ENCODE data around the gene CSTF3.

The CSTF3 gene

GRCh38 chr11:33161120-33162005 is at the start of gene CSTF3:
TSS of gene CSTF3 (minus strand) at chr11:33161480. CDS start at chr11:33161325, 155 bp downstream.
- peaks cover 13% of the 10 kb centered on the region for H3K4me1 ChIP-seq (ENCODE audit: insufficient read depth, low read length)
- H3K27me3 ChIP-seq (ENCODE audit: insufficient read depth, low read length) = no peaks in the 10 kb centered on the region
- H2AFZ ChIP-seq (ENCODE audit: low read depth, low read length) = peak within 1 kb of the TSS; percentile 94
- H3K9me3 ChIP-seq (ENCODE audit: low read length) = peaks cover 2% of the 10 kb centered on the region
- peaks cover 9% of the 10 kb centered on the region for H3K36me3 ChIP-seq (ENCODE audit: insufficient read depth, low read length)
- H3K4me3 ChIP-seq (ENCODE audit: low read length) = peak within 1 kb of the TSS; percentile 87

- Histone ChIP-seq H3K9me3 (ENCODE audit: low read length) (no peaks in the 10 kb centered on the region), H3K4me3 (ENCODE audit: low read length) (no peak overlapping the region), H3K27me3 (ENCODE audit: insufficient read depth, low read length) (no peaks in the 10 kb centered on the region), H3K36me3 (ENCODE audit: insufficient read depth, low read length) (no peaks in the 10 kb centered on the region), H2AFZ (ENCODE audit: low read depth, low read length) (no peak overlapping the region), H3K4me1 (ENCODE audit: insufficient read depth, low read length) (peaks cover 2% of the 10 kb centered on the region)
Measured at GRCh38 chr11:33208150-33208549, 46.9 kb upstream of the CSTF3 start.

GRCh38 chr11:33207408-33207985 is 46.2 kb upstream of the CSTF3 start:
- Histone ChIP-seq H3K36me3 (ENCODE audit: insufficient read depth, low read length) (no peaks in the 10 kb centered on the region), H3K4me3 (ENCODE audit: low read length) (no peak overlapping the region), H3K9me3 (ENCODE audit: low read length) (no peaks in the 10 kb centered on the region), H2AFZ (ENCODE audit: low read depth, low read length) (no peak overlapping the region), H3K4me1 (ENCODE audit: insufficient read depth, low read length) (peaks cover 2% of the 10 kb centered on the region), H3K27me3 (ENCODE audit: insufficient read depth, low read length) (no peaks in the 10 kb centered on the region)

GRCh38 chr11:33197915-33198727 is 36.8 kb upstream of the CSTF3 start:
- no peaks in the 10 kb centered on the region for H3K27me3 ChIP-seq (ENCODE audit: insufficient read depth, low read length)
- H3K9me3 ChIP-seq (ENCODE audit: low read length) = no peaks in the 10 kb centered on the region
- no peak overlapping the region for H2AFZ ChIP-seq (ENCODE audit: low read depth, low read length)
- no peaks in the 10 kb centered on the region for H3K36me3 ChIP-seq (ENCODE audit: insufficient read depth, low read length)
- H3K4me3 ChIP-seq (ENCODE audit: low read length) = no peak overlapping the region
- peaks cover 12% of the 10 kb centered on the region for H3K4me1 ChIP-seq (ENCODE audit: insufficient read depth, low read length)

- Histone ChIP-seq H3K4me1 (ENCODE audit: insufficient read depth, low read length) (peaks cover 12% of the 10 kb centered on the region), H3K4me3 (ENCODE audit: low read length) (no peak overlapping the region), H3K36me3 (ENCODE audit: insufficient read depth, low read length) (no peaks in the 10 kb centered on the region), H2AFZ (ENCODE audit: low read depth, low read length) (peak overlapping the region; percentile 77), H3K27me3 (ENCODE audit: insufficient read depth, low read length) (no peaks in the 10 kb centered on the region), H3K9me3 (ENCODE audit: low read length) (no peaks in the 10 kb centered on the region)
Measured at GRCh38 chr11:33195462-33196173, 34.3 kb upstream of the CSTF3 start.

GRCh38 chr11:33194455-33194854 is 33.2 kb upstream of the CSTF3 start:
- Histone ChIP-seq H2AFZ (ENCODE audit: low read depth, low read length) (no peak overlapping the region), H3K4me1 (ENCODE audit: insufficient read depth, low read length) (peaks cover 12% of the 10 kb centered on the region), H3K9me3 (ENCODE audit: low read length) (no peaks in the 10 kb centered on the region), H3K4me3 (ENCODE audit: low read length) (no peak overlapping the region), H3K27me3 (ENCODE audit: insufficient read depth, low read length) (no peaks in the 10 kb centered on the region), H3K36me3 (ENCODE audit: insufficient read depth, low read length) (no peaks in the 10 kb centered on the region)

- H3K27me3 ChIP-seq (ENCODE audit: insufficient read depth, low read length) = no peaks in the 10 kb centered on the region
- H2AFZ ChIP-seq (ENCODE audit: low read depth, low read length) = no peak overlapping the region
- H3K36me3 ChIP-seq (ENCODE audit: insufficient read depth, low read length) = no peaks in the 10 kb centered on the region
- peaks cover 18% of the 10 kb centered on the region for H3K4me1 ChIP-seq (ENCODE audit: insufficient read depth, low read length)
- H3K9me3 ChIP-seq (ENCODE audit: low read length) = no peaks in the 10 kb centered on the region
- no peak overlapping the region for H3K4me3 ChIP-seq (ENCODE audit: low read length)
Measured at GRCh38 chr11:33191467-33191866, 30.2 kb upstream of the CSTF3 start.

- H3K4me3 ChIP-seq (ENCODE audit: low read length) = no peak overlapping the region
- peaks cover 6% of the 10 kb centered on the region for H3K4me1 ChIP-seq (ENCODE audit: insufficient read depth, low read length)
Measured at GRCh38 chr11:33187998-33188722, 26.9 kb upstream of the CSTF3 start.

GRCh38 chr11:33185756-33186155 is 24.5 kb upstream of the CSTF3 start:
- no peaks in the 10 kb centered on the region for H3K36me3 ChIP-seq (ENCODE audit: insufficient read depth, low read length)
- no peaks in the 10 kb centered on the region for H3K9me3 ChIP-seq (ENCODE audit: low read length)
- H3K27me3 ChIP-seq (ENCODE audit: insufficient read depth, low read length) = no peaks in the 10 kb centered on the region
- H2AFZ ChIP-seq (ENCODE audit: low read depth, low read length) = no peak overlapping the region
- peaks cover 6% of the 10 kb centered on the region for H3K4me1 ChIP-seq (ENCODE audit: insufficient read depth, low read length)
- H3K4me3 ChIP-seq (ENCODE audit: low read length) = no peak overlapping the region

More at GRCh38 chr11:33187998-33188722, 26.9 kb upstream of the CSTF3 start:
- H3K27me3 ChIP-seq (ENCODE audit: insufficient read depth, low read length) = no peaks in the 10 kb centered on the region
- H2AFZ ChIP-seq (ENCODE audit: low read depth, low read length) = peak overlapping the region; percentile 18
- H3K9me3 ChIP-seq (ENCODE audit: low read length) = no peaks in the 10 kb centered on the region
- no peaks in the 10 kb centered on the region for H3K36me3 ChIP-seq (ENCODE audit: insufficient read depth, low read length)

- H3K36me3 ChIP-seq (ENCODE audit: insufficient read depth, low read length) = no peaks in the 10 kb centered on the region
- no peak overlapping the region for H3K4me3 ChIP-seq (ENCODE audit: low read length)
- no peaks in the 10 kb centered on the region for H3K27me3 ChIP-seq (ENCODE audit: insufficient read depth, low read length)
- H2AFZ ChIP-seq (ENCODE audit: low read depth, low read length) = no peak overlapping the region
- H3K4me1 ChIP-seq (ENCODE audit: insufficient read depth, low read length) = no peaks in the 10 kb centered on the region
- H3K9me3 ChIP-seq (ENCODE audit: low read length) = no peaks in the 10 kb centered on the region
Measured at GRCh38 chr11:33182246-33182878, 21.1 kb upstream of the CSTF3 start.

GRCh38 chr11:33179348-33179803 is 18.1 kb upstream of the CSTF3 start:
- Histone ChIP-seq H3K9me3 (ENCODE audit: low read length) (no peaks in the 10 kb centered on the region), H2AFZ (ENCODE audit: low read depth, low read length) (no peak overlapping the region), H3K27me3 (ENCODE audit: insufficient read depth, low read length) (no peaks in the 10 kb centered on the region), H3K36me3 (ENCODE audit: insufficient read depth, low read length) (no peaks in the 10 kb centered on the region), H3K4me3 (ENCODE audit: low read length) (no peak overlapping the region), H3K4me1 (ENCODE audit: insufficient read depth, low read length) (no peaks in the 10 kb centered on the region)

Data from neuron (in vitro differentiated cells).